Keratinocyte (primary cell): ENCODE data around the gene USP35.

ENCODE experiments used
- EZH2 ChIP-seq: IDR thresholded peaks from one replicate; pipeline ENCODE4 v1.6.1; 2012; ENCODE audit warnings: inconsistent platforms, mild to moderate bottlenecking, low read length, moderate library complexity
- TF ChIP-seq, protein P1 (sequence below), 3 experiments: IDR thresholded peaks in 1 of 3; conservative IDR thresholded peaks in 1 of 3; optimal IDR thresholded peaks in 1 of 3; 2 replicates in 2 of 3; 3 replicates in 1 of 3; pipeline versions ENCODE3 to v1.5.1; 2011; ENCODE audit warnings: low read length in 3 of 3, mild to moderate bottlenecking in 3 of 3, moderate library complexity in 2 of 3, control low read depth in 1 of 3, inconsistent platforms in 1 of 3; ENCODE audit not compliant: insufficient read depth in 2 of 3; ENCODE audit errors: extremely low read depth in 1 of 3

DNA sequence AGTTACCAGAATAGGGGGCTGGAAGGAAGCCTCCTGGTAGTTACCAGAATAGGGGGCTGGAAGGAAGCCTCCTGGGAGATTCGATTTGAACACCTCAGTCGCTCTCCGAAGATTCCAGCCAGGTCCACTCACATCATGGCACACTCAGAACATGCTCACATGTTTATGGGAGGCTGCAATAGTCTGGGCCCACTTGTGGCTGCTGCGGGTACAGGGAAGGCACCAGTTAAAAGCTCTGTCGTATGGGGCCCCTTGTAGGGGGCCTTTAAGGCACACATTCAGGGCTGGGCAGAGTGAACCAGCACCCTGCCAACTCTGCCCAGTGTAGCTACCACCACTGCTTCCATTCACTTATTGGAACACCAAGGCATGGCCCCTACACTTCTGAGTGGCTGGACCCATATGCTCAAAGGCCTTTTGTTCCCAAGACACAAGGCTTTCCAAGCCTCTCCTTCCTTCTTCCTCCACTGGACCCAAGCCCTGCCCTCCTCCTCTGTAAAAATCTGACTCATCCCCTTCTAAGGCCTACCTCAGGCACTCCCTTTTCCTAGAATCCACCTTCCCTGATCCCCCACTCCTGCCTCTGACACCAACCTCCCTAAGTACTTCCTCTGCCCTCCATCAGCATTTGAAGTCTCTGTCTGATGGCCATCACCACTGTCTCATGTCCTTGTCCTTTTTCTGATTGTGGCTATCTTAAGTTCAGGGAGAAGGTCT is 28.0 kb downstream of the USP35 start:
- TF ChIP-seq EZH2: no peak
- TF ChIP-seq, protein P1, sequence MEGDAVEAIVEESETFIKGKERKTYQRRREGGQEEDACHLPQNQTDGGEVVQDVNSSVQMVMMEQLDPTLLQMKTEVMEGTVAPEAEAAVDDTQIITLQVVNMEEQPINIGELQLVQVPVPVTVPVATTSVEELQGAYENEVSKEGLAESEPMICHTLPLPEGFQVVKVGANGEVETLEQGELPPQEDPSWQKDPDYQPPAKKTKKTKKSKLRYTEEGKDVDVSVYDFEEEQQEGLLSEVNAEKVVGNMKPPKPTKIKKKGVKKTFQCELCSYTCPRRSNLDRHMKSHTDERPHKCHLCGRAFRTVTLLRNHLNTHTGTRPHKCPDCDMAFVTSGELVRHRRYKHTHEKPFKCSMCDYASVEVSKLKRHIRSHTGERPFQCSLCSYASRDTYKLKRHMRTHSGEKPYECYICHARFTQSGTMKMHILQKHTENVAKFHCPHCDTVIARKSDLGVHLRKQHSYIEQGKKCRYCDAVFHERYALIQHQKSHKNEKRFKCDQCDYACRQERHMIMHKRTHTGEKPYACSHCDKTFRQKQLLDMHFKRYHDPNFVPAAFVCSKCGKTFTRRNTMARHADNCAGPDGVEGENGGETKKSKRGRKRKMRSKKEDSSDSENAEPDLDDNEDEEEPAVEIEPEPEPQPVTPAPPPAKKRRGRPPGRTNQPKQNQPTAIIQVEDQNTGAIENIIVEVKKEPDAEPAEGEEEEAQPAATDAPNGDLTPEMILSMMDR (optimal IDR thresholded peaks at IDR 0.05 in 1 of 3, IDR thresholded peaks at IDR 0.05 in 1 of 3, conservative IDR thresholded peaks at IDR 0.05 in 1 of 3; ENCODE audit: extremely low read depth in 1 of 3, insufficient read depth in 2 of 3, low read length in 3 of 3): no peak
